ENCODE data around the gene COL3A1.

Gene COL3A1

DNA sequence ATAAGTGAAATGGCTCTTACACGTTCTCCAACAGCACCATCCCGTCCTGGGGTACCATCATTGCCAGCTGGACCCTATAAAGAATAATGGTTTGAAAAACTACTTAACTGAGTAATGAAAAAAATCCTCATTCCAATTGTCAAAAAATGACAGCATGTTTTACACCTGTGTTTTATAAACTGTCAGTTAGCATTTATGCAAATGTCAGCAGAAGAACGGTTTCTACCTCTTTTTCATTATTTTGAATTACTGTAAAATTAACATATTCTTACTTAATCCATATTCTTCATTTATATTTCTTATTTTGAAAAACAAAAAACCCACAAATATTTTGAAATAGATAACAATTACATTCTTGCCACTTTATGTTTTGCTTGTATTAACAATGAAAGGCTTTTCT lies 74.0 kb downstream of the COL3A1 start:
- H3K36me3 ChIP-seq: no peaks in the 10 kb centered on the region
- no peak overlapping the region for H3K4me3 ChIP-seq (ENCODE audit: low read depth in 1 of 2, low read length in 1 of 2)
- no peaks in the 10 kb centered on the region for H3K4me1 ChIP-seq (ENCODE audit: control insufficient read depth in 1 of 2, insufficient read depth in 1 of 2, low read depth in 1 of 2, low read length in 1 of 2)
- H3K27ac ChIP-seq: no peak overlapping the region
- H3K27me3 ChIP-seq: no peaks in the 10 kb centered on the region
- TF ChIP-seq, protein P1, sequence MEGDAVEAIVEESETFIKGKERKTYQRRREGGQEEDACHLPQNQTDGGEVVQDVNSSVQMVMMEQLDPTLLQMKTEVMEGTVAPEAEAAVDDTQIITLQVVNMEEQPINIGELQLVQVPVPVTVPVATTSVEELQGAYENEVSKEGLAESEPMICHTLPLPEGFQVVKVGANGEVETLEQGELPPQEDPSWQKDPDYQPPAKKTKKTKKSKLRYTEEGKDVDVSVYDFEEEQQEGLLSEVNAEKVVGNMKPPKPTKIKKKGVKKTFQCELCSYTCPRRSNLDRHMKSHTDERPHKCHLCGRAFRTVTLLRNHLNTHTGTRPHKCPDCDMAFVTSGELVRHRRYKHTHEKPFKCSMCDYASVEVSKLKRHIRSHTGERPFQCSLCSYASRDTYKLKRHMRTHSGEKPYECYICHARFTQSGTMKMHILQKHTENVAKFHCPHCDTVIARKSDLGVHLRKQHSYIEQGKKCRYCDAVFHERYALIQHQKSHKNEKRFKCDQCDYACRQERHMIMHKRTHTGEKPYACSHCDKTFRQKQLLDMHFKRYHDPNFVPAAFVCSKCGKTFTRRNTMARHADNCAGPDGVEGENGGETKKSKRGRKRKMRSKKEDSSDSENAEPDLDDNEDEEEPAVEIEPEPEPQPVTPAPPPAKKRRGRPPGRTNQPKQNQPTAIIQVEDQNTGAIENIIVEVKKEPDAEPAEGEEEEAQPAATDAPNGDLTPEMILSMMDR (IDR thresholded peaks at IDR 0.05): no peak
- no peaks in the 10 kb centered on the region for H3K9me3 ChIP-seq

DNA sequence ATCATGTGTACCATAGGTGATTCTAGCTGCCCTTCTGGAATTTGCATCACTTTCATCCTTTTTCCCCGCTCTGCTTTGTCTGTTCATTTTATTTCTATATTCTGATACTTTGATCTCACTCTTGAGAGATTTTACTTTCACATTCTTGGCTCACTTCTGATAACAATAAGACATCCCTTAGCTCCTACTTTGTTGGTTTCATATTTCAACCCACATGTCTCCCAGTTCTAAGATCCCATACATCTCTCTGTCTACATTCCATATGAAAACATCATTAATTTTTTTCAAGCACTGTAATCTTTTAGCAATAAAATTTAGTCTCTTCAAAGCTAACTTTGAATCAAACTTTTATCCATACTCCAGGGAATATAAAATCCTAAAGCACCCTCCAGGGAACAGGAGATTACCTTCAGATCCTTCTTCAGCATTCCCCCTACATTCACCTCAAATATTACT lies 75.6 kb downstream of the COL3A1 start:
- no peak overlapping the region for H3K4me3 ChIP-seq (ENCODE audit: low read depth in 1 of 2, low read length in 1 of 2)
- no peaks in the 10 kb centered on the region for H3K27me3 ChIP-seq
- H3K27ac ChIP-seq: no peak overlapping the region
- H3K9me3 ChIP-seq: no peaks in the 10 kb centered on the region
- no peaks in the 10 kb centered on the region for H3K36me3 ChIP-seq
- TF ChIP-seq, protein P1 (IDR thresholded peaks at IDR 0.05): no peak
- H3K4me1 ChIP-seq (ENCODE audit: control insufficient read depth in 1 of 2, insufficient read depth in 1 of 2, low read depth in 1 of 2, low read length in 1 of 2): no peaks in the 10 kb centered on the region

DNA sequence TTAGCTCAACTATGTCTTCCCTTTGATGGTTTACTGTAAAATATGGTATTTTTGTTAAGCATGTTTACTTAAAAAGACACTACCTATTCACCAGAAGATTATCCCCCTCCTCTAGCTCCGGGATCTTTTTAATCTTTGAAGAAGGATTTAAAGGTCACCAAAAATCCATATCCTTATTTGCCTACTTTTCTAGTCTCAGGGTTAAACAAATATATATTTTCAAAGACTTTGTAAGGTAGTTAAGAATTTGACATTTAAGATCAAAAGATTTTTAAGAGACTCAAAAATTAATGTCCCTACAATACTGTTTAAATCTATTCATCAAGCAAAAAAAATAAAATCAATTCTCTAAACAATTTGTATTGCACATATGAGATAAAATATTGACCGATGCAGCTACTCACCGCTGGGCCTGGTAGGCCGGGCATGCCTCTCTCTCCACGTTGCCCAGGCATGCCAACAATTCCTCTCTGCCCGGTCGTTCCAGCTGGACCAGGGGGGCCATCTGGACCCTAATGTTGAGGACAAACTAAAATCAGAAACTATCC lies 76.1 kb downstream of the COL3A1 start:
- TF ChIP-seq, protein P1 (IDR thresholded peaks at IDR 0.05): no peak

DNA sequence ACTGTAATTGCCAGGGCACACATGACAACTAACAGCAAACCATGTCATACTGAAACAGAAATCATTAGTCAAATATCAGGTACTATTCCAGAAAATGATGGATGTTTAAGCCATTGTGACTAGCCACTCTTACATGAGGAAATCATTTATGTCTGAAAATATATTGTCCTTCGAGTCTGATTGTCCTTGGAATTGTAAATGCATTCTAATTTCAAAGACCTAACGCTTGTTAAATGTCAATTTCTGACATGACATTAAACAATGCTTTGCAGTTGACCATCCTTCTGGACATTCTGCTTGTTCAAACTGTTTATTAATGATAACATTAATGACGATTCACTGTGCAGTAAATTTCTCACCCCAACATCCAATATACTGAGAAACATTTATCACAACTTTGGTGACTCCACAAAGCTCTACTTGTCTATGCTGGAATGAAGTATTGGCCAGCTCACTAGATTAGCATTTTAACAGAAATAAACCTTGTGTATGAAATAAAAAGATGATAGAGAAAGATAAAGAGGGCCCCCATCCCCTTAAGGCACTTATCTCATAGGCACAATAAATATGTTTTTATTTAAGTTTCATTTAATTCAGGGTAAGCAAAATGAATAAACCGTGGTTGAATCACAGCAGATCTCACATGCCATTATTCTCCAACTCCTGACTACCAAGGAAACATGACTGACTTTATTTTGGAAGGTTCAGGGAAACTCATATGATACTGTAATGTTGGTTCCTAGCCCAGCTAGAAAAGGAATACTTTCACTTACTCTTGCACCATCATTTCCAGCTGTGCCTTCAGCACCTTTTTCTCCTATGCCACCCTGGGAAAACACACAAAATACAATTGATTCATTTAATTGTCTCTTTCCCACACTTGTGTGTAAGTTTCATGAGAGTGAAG lies 82.3 kb downstream of the COL3A1 start:
- Histone ChIP-seq H3K27me3 (no peaks in the 10 kb centered on the region), H3K27ac (no peak overlapping the region), H3K9me3 (no peaks in the 10 kb centered on the region), H3K4me1 (ENCODE audit: control insufficient read depth in 1 of 2, insufficient read depth in 1 of 2, low read depth in 1 of 2, low read length in 1 of 2) (no peaks in the 10 kb centered on the region), H3K36me3 (no peaks in the 10 kb centered on the region), H3K4me3 (ENCODE audit: low read depth in 1 of 2, low read length in 1 of 2) (no peak overlapping the region)
- TF ChIP-seq, protein P1 (IDR thresholded peaks at IDR 0.05): no peak

More for the DNA sequence above, 76.1 kb downstream of the COL3A1 start:
- H3K27ac ChIP-seq: no peak overlapping the region
- no peaks in the 10 kb centered on the region for H3K4me1 ChIP-seq (ENCODE audit: control insufficient read depth in 1 of 2, insufficient read depth in 1 of 2, low read depth in 1 of 2, low read length in 1 of 2)
- H3K27me3 ChIP-seq: no peaks in the 10 kb centered on the region
- H3K4me3 ChIP-seq (ENCODE audit: low read depth in 1 of 2, low read length in 1 of 2): no peak overlapping the region
- no peaks in the 10 kb centered on the region for H3K36me3 ChIP-seq
- H3K9me3 ChIP-seq: no peaks in the 10 kb centered on the region

DNA sequence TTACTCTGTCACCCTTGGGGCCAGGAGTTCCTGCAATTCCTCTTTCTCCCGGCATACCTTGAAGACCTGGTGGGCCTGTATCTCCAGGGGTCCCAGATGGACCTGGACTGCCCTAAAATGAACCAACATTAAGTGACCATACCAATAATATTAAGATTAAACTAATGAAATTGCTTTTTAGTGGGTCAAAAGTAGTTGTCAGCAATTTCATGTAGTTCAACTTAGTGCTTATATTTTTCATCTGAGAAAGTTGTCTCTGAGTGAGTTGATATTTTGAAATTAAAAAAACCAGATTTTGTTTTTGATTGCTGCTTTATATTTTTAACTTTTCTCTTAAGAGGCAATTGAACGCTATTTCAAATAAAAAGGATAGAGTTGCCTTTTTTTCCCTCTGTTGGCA lies 83.1 kb downstream of the COL3A1 start:
- TF ChIP-seq, protein P1 (IDR thresholded peaks at IDR 0.05): no peak
- H3K9me3 ChIP-seq: no peaks in the 10 kb centered on the region
- no peaks in the 10 kb centered on the region for H3K4me1 ChIP-seq (ENCODE audit: control insufficient read depth in 1 of 2, insufficient read depth in 1 of 2, low read depth in 1 of 2, low read length in 1 of 2)
- no peak overlapping the region for H3K27ac ChIP-seq
- H3K27me3 ChIP-seq: no peaks in the 10 kb centered on the region
- H3K4me3 ChIP-seq (ENCODE audit: low read depth in 1 of 2, low read length in 1 of 2): no peak overlapping the region
- no peaks in the 10 kb centered on the region for H3K36me3 ChIP-seq

All from neutrophil (primary cell).